Gastroesophageal sphincter (tissue), 4 donors: ENCODE data around the gene RPTN. TPM values are rescaled to one million over a fixed set of nuclear protein-coding genes. Genes with fewer than 3 reads are reported as not detected.

Experiments used
- ATAC-seq: fragments of 150-250 bp; one replicate; pipeline ENCODE4 v1.9.1; 2016; ENCODE audit warnings: mild to moderate bottlenecking, moderate library complexity
- H3K27ac ChIP-seq, 4 donors: fragments of 200-600 bp; sonication (generic) in 3 of 4; 1 replicate in 3 of 4; 2 replicates in 1 of 4; pipeline ENCODE4 v1.5.1; 2016 to 2019
- H3K27me3 ChIP-seq: fragments of 200-600 bp; sonication (generic); one replicate; pipeline ENCODE4 v1.5.1; 2019
- H3K36me3 ChIP-seq, 2 donors: fragments of 200-600 bp; sonication (generic); one replicate each; pipeline ENCODE4 v1.5.1; 2019; ENCODE audit warnings: control low read depth in 1 of 2
- H3K4me1 ChIP-seq, 3 donors: fragments of 200-600 bp; sonication (generic); 1 replicate in 2 of 3; 2 replicates in 1 of 3; pipeline ENCODE4 v1.5.1; 2016 to 2019; ENCODE audit warnings: control low read depth in 2 of 3
- H3K4me3 ChIP-seq, 2 donors: fragments of 200-600 bp; sonication (generic); one replicate each; pipeline ENCODE4 v1.5.1; 2019; ENCODE audit warnings: mild to moderate bottlenecking in 1 of 2, moderate library complexity in 1 of 2
- H3K9me3 ChIP-seq, 3 donors: fragments of 200-600 bp; sonication (generic); one replicate each; pipeline ENCODE4 v1.5.1; 2017 to 2019; ENCODE audit warnings: control low read depth in 2 of 3
- CTCF ChIP-seq, 4 experiments: fragments of 200-600 bp in 2 of 4; fragments of 450-650 bp in 2 of 4; sonication (generic) in 1 of 4; IDR thresholded peaks; one replicate each; pipeline ENCODE4 v1.5.1; 2017 to 2019; ENCODE audit warnings: antibody characterized with exemption in 4 of 4, mild to moderate bottlenecking in 2 of 4, moderate library complexity in 2 of 4
- EP300 ChIP-seq: sonication (generic); formaldehyde crosslinking; IDR thresholded peaks from one replicate; pipeline ENCODE4 v1.6.1; 2017; ENCODE audit warnings: antibody characterized with exemption, mild to moderate bottlenecking
- POLR2A ChIP-seq, 2 donors: fragments of 450-650 bp; IDR thresholded peaks; one replicate each; pipeline ENCODE4 v1.6.1; 2017; ENCODE audit warnings: antibody characterized with exemption in 2 of 2, mild to moderate bottlenecking in 2 of 2, moderate library complexity in 1 of 2
- POLR2AphosphoS5 ChIP-seq: sonication (generic); formaldehyde crosslinking; IDR thresholded peaks from one replicate; pipeline ENCODE4 v1.6.1; 2017; ENCODE audit warnings: antibody characterized with exemption
- WGBS, 2 donors: methylation state at CpG; one replicate each; pipeline ENCODE4 v1.1.5; 2018; ENCODE audit warnings: low coverage in 1 of 2; 5-methylcytosine and 5-hydroxymethylcytosine counted together
- total RNA-seq, 4 donors: library from RNA; depleted of rRNA; stranded (reverse); fragments of >200 nt; gene quantifications; one replicate each; pipeline ENCODE4 v1.1.0, GENCODE V29; 2016

The RPTN gene
- total RNA-seq, 4 donors from 2014 or later = not detected

- Histone ChIP-seq H3K27me3 (no peaks in the 10 kb centered on the region), H3K4me1 (peaks cover 2 to 27% (median 3%) of the 10 kb centered on the region in 3 donors), H3K9me3 (no peaks in the 10 kb centered on the region), H3K4me3 (no peak overlapping the region), H3K27ac (peak overlapping the region in 1 of 4 donors; percentile 23), H3K36me3 (no peaks in the 10 kb centered on the region)
- no peak for ATAC-seq
- no peak for TF ChIP-seq EP300
- no peak for TF ChIP-seq POLR2A (IDR thresholded peaks at IDR 0.05)
- no peak for TF ChIP-seq POLR2AphosphoS5
- TF ChIP-seq CTCF (IDR thresholded peaks at IDR 0.05) = no peak
- 40 to 57% methylated on average over 1 to 2 of the region's 2 CpGs for WGBS, 2 donors
Observed at GRCh38 chr1:152164517-152165136, 5.6 kb upstream of the RPTN start.

GRCh38 chr1:152162792-152163463 lies 3.9 kb upstream of the RPTN start:
- Histone ChIP-seq H3K9me3 (no peaks in the 10 kb centered on the region), H3K36me3 (no peaks in the 10 kb centered on the region), H3K27ac (no peak overlapping the region), H3K4me1 (peaks cover 0 to 10% (median 0%) of the 10 kb centered on the region in 3 donors), H3K4me3 (no peak overlapping the region), H3K27me3 (no peaks in the 10 kb centered on the region)
- ATAC-seq = no peak
- WGBS, 2 donors = 0 to 33% methylated on average over 1 of the region's 1 CpG
- TF ChIP-seq POLR2AphosphoS5 = no peak
- TF ChIP-seq POLR2A (IDR thresholded peaks at IDR 0.05) = no peak
- no peak for TF ChIP-seq CTCF (IDR thresholded peaks at IDR 0.05)
- no peak for TF ChIP-seq EP300

- 52 to 67% methylated on average over 3 of the region's 3 CpGs for WGBS, 2 donors
- H3K4me3 ChIP-seq = no peak overlapping the region
- no peaks in the 10 kb centered on the region for H3K27me3 ChIP-seq
- no peaks in the 10 kb centered on the region for H3K9me3 ChIP-seq
- H3K36me3 ChIP-seq = no peaks in the 10 kb centered on the region
- TF ChIP-seq EP300 = no peak
- TF ChIP-seq CTCF (IDR thresholded peaks at IDR 0.05) = no peak
- no peak for TF ChIP-seq POLR2A (IDR thresholded peaks at IDR 0.05)
- no peak for TF ChIP-seq POLR2AphosphoS5
- no peak for ATAC-seq
- H3K4me1 ChIP-seq = no peaks in the 10 kb centered on the region
- no peak overlapping the region for H3K27ac ChIP-seq
Observed at GRCh38 chr1:152160576-152160975, 1.5 kb upstream of the RPTN start.

GRCh38 chr1:152153996-152154395 lies 5.0 kb downstream of the RPTN start:
- WGBS, 2 donors = 79 to 80% methylated on average over 3 of the region's 3 CpGs
- no peaks in the 10 kb centered on the region for H3K4me1 ChIP-seq
- H3K27ac ChIP-seq = no peak overlapping the region
- no peaks in the 10 kb centered on the region for H3K36me3 ChIP-seq
- no peak for ATAC-seq
- no peak overlapping the region for H3K4me3 ChIP-seq
- H3K27me3 ChIP-seq = no peaks in the 10 kb centered on the region
- H3K9me3 ChIP-seq = peaks cover 0 to 2% (median 0%) of the 10 kb centered on the region in 3 donors
- TF ChIP-seq POLR2AphosphoS5 = no peak
- no peak for TF ChIP-seq CTCF (IDR thresholded peaks at IDR 0.05)
- no peak for TF ChIP-seq POLR2A (IDR thresholded peaks at IDR 0.05)
- TF ChIP-seq EP300 = no peak

- Histone ChIP-seq H3K27me3 (peaks cover 13% of the 10 kb centered on the region), H3K9me3 (peaks cover 0 to 21% (median 0%) of the 10 kb centered on the region in 3 donors), H3K4me3 (no peak overlapping the region), H3K4me1 (no peaks in the 10 kb centered on the region), H3K36me3 (no peaks in the 10 kb centered on the region), H3K27ac (no peak overlapping the region)
- 72 to 85% methylated on average over 2 of the region's 2 CpGs for WGBS, 2 donors
- TF ChIP-seq CTCF (IDR thresholded peaks at IDR 0.05) = no peak
- no peak for TF ChIP-seq POLR2A (IDR thresholded peaks at IDR 0.05)
- no peak for TF ChIP-seq POLR2AphosphoS5
- no peak for TF ChIP-seq EP300
- ATAC-seq = no peak
Observed at GRCh38 chr1:152151646-152152045, 7.4 kb downstream of the RPTN start.
